GM21528 (cell line): ENCODE results near the gene CSNK1E.

Source experiments
- ATAC-seq: cut with Tn5 transposase; IDR thresholded peaks from one replicate; pipeline ENCODE4 v1.9.1; 2021; ENCODE audit warnings: mild to moderate bottlenecking, moderate library complexity; ENCODE audit not compliant: unreplicated experiment, low FRiP score

Gene CSNK1E

GRCh38 chr22:38286915-38287669, 30.1 kb downstream of the CSNK1E start:
- ATAC-seq: no peak

- ATAC-seq: no peak
Observed at GRCh38 chr22:38285018-38285417, 32.2 kb downstream of the CSNK1E start.

GRCh38 chr22:38284042-38284402, 33.2 kb downstream of the CSNK1E start:
- no peak for ATAC-seq

GRCh38 chr22:38282397-38282796, 34.8 kb downstream of the CSNK1E start:
- no peak for ATAC-seq

- ATAC-seq: no peak
Observed at GRCh38 chr22:38276166-38276565, 41.1 kb downstream of the CSNK1E start.

GRCh38 chr22:38273135-38273826, 44.0 kb downstream of the CSNK1E start:
- no peak for ATAC-seq

GRCh38 chr22:38272373-38273134, 44.7 kb downstream of the CSNK1E start, which contains the start of gene TMEM184B:
TMEM184B (minus strand) TSS chr22:38273010; CDS start chr22:38247961, 25,049 bp downstream.
- ATAC-seq: no peak

GRCh38 chr22:38271927-38272372, 45.3 kb downstream of the CSNK1E start:
- ATAC-seq: no peak

- no peak for ATAC-seq
Observed at GRCh38 chr22:38271101-38271500, 46.1 kb downstream of the CSNK1E start.

GRCh38 chr22:38270091-38270992, 46.9 kb downstream of the CSNK1E start:
- no peak for ATAC-seq

GRCh38 chr22:38269466-38269865, 47.8 kb downstream of the CSNK1E start:
- no peak for ATAC-seq

GRCh38 chr22:38267086-38267485, 50.1 kb downstream of the CSNK1E start:
- ATAC-seq: no peak

GRCh38 chr22:38266120-38266519, 51.1 kb downstream of the CSNK1E start:
- no peak for ATAC-seq

GRCh38 chr22:38264322-38264843, 52.9 kb downstream of the CSNK1E start:
- no peak for ATAC-seq

GRCh38 chr22:38262051-38262795, 55.0 kb downstream of the CSNK1E start:
- no peak for ATAC-seq

- peak; percentile 14 for ATAC-seq
Observed at GRCh38 chr22:38260761-38261681, 56.2 kb downstream of the CSNK1E start.

- no peak for ATAC-seq
Observed at GRCh38 chr22:38259370-38259769, 57.9 kb downstream of the CSNK1E start.

GRCh38 chr22:38258895-38259294, 58.3 kb downstream of the CSNK1E start:
- no peak for ATAC-seq
